H1 (cell line): Measurements from ENCODE around the gene PBX1. TPM values are rescaled to one million over a fixed set of nuclear protein-coding genes. Genes with fewer than 3 reads are reported as not detected.

ENCODE experiments used
- ATF3 ChIP-seq: IDR thresholded peaks from 2 replicates; pipeline ENCODE4 v1.6.1; 2011; ENCODE audit warnings: low read depth, mild to moderate bottlenecking, low read length; ENCODE audit not compliant: insufficient read depth
- CHD7 ChIP-seq: fragments of 300-600 bp; sonication (generic); IDR thresholded peaks from 2 replicates; pipeline ENCODE4 v1.7.1; 2012; ENCODE audit warnings: low read length, moderate library complexity, mild to moderate bottlenecking, inconsistent platforms; ENCODE audit not compliant: insufficient replicate concordance
- YY1 ChIP-seq: IDR thresholded peaks from 2 replicates; pipeline ENCODE4 v1.6.1; 2011; ENCODE audit warnings: low read depth, mild to moderate bottlenecking, low read length
- polyA plus RNA-seq, 7 experiments: library from polyadenylated mRNA; depleted of rRNA in 3 of 7; stranded (reverse) in 5 of 7; unstranded in 2 of 7; fragments of >200 nt in 5 of 7; fragments of 200-250 nt in 2 of 7; gene quantifications; 1 replicate in 5 of 7; 2 replicates in 1 of 7; 4 replicates in 1 of 7; pipeline versions ENCODE4 v1.2.1 to v1.2.3, GENCODE V29; 2011 to 2013; ENCODE audit warnings: missing spikeins in 2 of 7, mixed read lengths in 2 of 7
- total RNA-seq: library from RNA; stranded (reverse); fragmentation: NEBNext Ultra II Directional; extraction: Animal tissue kit (Norgen Biotek cat#: 25700); gene quantifications from 2 replicates; pipeline ENCODE4 v1.2.1, GENCODE V29; 2021

Gene PBX1
- total and polyA plus RNA-seq, 2 of the 8 experiments (the other 6 are each of a cell fraction or from before 2014, with no cell fraction given), result 87.4 to 124 TPM

- TF ChIP-seq CHD7, result no peak
- no peak for TF ChIP-seq YY1
- TF ChIP-seq ATF3, result no peak
Measured at GRCh38 chr1:164885311-164885710, 326.3 kb downstream of the PBX1 start (continued).
